Central memory CD8-positive, alpha-beta T cell (primary cell): Measurements from ENCODE around the gene HNRNPC.
"Not testable (repeated sequence)": the region's sequence is repeated elsewhere in the genome, so short reads cannot be mapped to it uniquely, and the experiment has no call there.

Experiments
- ATAC-seq: fragments of 150-1000 bp; cut with Tn5 transposase; replicated peaks from 2 replicates; pipeline ENCODE4 v1.10.0; 2022; ENCODE audit warnings: mild to moderate bottlenecking, moderate FRiP score, moderate number of reproducible peaks; ENCODE audit not compliant: poor library complexity, severe bottlenecking; ENCODE audit errors: extremely low read depth
- DNase-seq, 2 donors: peaks; one replicate each; pipeline ENCODE4 v3.0.0; 2021; ENCODE audit warnings: low spot score in 2 of 2
- H3K27ac Mint-ChIP-seq: one replicate; pipeline ENCODE4 v1.8.0; 2022; ENCODE audit warnings: low read depth, mild to moderate bottlenecking, moderate library complexity, mixed read lengths
- H3K27me3 Mint-ChIP-seq: one replicate; pipeline ENCODE4 v1.8.0; 2022; ENCODE audit warnings: mixed read lengths
- H3K36me3 Mint-ChIP-seq: one replicate; pipeline ENCODE4 v1.8.0; 2022; ENCODE audit warnings: mild to moderate bottlenecking, moderate library complexity, mixed read lengths; ENCODE audit not compliant: insufficient read depth
- H3K4me1 Mint-ChIP-seq: one replicate; pipeline ENCODE4 v1.8.0; 2022; ENCODE audit warnings: mixed read lengths
- H3K4me3 Mint-ChIP-seq: one replicate; pipeline ENCODE4 v1.8.0; 2022; ENCODE audit warnings: mild to moderate bottlenecking, moderate library complexity, mixed read lengths
- H3K9me3 Mint-ChIP-seq: one replicate; pipeline ENCODE4 v1.8.0; 2022; ENCODE audit warnings: mixed read lengths

The HNRNPC gene

GRCh38 chr14:21267431-21267845 is 1.8 kb downstream of the HNRNPC start:
- H3K36me3 Mint-ChIP-seq, result peaks cover 71% of the 10 kb centered on the region
- ATAC-seq (no peak), DNase-seq (no peak)
- H3K9me3 Mint-ChIP-seq, result no peaks in the 10 kb centered on the region
- peak overlapping the region; percentile 100 for H3K27ac Mint-ChIP-seq
- H3K27me3 Mint-ChIP-seq, result no peaks in the 10 kb centered on the region
- H3K4me3 Mint-ChIP-seq, result peak overlapping the region; percentile 99
- H3K4me1 Mint-ChIP-seq, result peaks cover 61% of the 10 kb centered on the region

- no peaks in the 10 kb centered on the region for H3K9me3 Mint-ChIP-seq
- peaks cover 93% of the 10 kb centered on the region for H3K36me3 Mint-ChIP-seq
- DNase-seq (no peak), ATAC-seq (peak; percentile 72)
- H3K4me3 Mint-ChIP-seq, result peak overlapping the region; percentile 99
- H3K4me1 Mint-ChIP-seq, result peaks cover 74% of the 10 kb centered on the region
- no peaks in the 10 kb centered on the region for H3K27me3 Mint-ChIP-seq
- peak overlapping the region; percentile 70 for H3K27ac Mint-ChIP-seq
Measured at GRCh38 chr14:21264025-21264801, 5.0 kb downstream of the HNRNPC start.

- DNase-seq (no peak), ATAC-seq (no peak)
- peaks cover 79% of the 10 kb centered on the region for H3K4me1 Mint-ChIP-seq
- no peaks in the 10 kb centered on the region for H3K27me3 Mint-ChIP-seq
- peak overlapping the region; percentile 99 for H3K4me3 Mint-ChIP-seq
- H3K36me3 Mint-ChIP-seq, result peaks cover 94% of the 10 kb centered on the region
- peak overlapping the region; percentile 70 for H3K27ac Mint-ChIP-seq
- no peaks in the 10 kb centered on the region for H3K9me3 Mint-ChIP-seq
Measured at GRCh38 chr14:21263284-21264024, 5.8 kb downstream of the HNRNPC start.

- Mint-ChIP-seq H3K36me3 (peaks cover 93% of the 10 kb centered on the region), H3K4me1 (peaks cover 83% of the 10 kb centered on the region), H3K27me3 (no peaks in the 10 kb centered on the region), H3K9me3 (no peaks in the 10 kb centered on the region), H3K27ac (peak overlapping the region; percentile 71), H3K4me3 (peak overlapping the region; percentile 99)
- no peak for DNase-seq
- ATAC-seq, result no peak
Measured at GRCh38 chr14:21262410-21262809, 6.8 kb downstream of the HNRNPC start.

- ATAC-seq (no peak), DNase-seq (no peak)
- Mint-ChIP-seq H3K27ac (peak overlapping the region; percentile 81), H3K36me3 (peaks cover 94% of the 10 kb centered on the region), H3K4me3 (peak overlapping the region; percentile 76), H3K27me3 (no peaks in the 10 kb centered on the region), H3K4me1 (peaks cover 85% of the 10 kb centered on the region), H3K9me3 (no peaks in the 10 kb centered on the region)
Measured at GRCh38 chr14:21261824-21262223, 7.4 kb downstream of the HNRNPC start.

GRCh38 chr14:21258889-21259787 is 10.1 kb downstream of the HNRNPC start:
- Mint-ChIP-seq H3K36me3 (peaks cover 93% of the 10 kb centered on the region), H3K27me3 (no peaks in the 10 kb centered on the region), H3K4me1 (peaks cover 81% of the 10 kb centered on the region), H3K27ac (peak overlapping the region; percentile 85), H3K4me3 (peak overlapping the region; percentile 76), H3K9me3 (no peaks in the 10 kb centered on the region)
- ATAC-seq (no peak), DNase-seq (no peak)

GRCh38 chr14:21258005-21258888 is 11.0 kb downstream of the HNRNPC start:
- Mint-ChIP-seq H3K36me3 (peaks cover 92% of the 10 kb centered on the region), H3K4me1 (peaks cover 72% of the 10 kb centered on the region), H3K9me3 (no peaks in the 10 kb centered on the region), H3K4me3 (peak overlapping the region; percentile 76), H3K27me3 (no peaks in the 10 kb centered on the region), H3K27ac (peak overlapping the region; percentile 85)
- no peak for DNase-seq
- ATAC-seq, result no peak

DNA sequence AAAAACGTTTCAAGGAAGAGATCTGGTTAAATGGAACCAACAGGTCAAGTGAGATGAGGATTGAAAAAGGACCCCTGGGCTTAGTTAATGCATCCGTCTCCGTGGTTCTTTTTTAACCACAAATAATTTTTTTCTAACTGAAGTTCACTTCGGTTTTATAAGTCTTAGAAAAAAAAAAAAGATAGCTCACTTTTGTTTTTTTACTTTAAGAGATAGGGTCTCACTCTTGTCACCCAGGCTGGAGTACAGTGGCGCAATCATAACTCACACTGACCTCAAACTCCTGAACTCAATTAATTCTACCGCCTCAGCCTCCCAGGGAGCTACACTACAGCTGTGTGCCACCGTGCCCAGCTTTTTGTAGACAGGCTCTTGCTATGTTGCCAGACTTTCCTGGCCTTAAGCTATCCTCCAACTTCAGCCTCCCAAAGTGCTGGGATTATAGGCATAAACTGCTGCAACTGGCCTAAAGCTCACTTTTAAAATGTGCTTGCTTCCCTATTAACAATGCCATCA is 11.8 kb downstream of the HNRNPC start:
- peak overlapping the region; percentile 76 for H3K4me3 Mint-ChIP-seq
- DNase-seq, result no peak
- peaks cover 92% of the 10 kb centered on the region for H3K36me3 Mint-ChIP-seq

DNA sequence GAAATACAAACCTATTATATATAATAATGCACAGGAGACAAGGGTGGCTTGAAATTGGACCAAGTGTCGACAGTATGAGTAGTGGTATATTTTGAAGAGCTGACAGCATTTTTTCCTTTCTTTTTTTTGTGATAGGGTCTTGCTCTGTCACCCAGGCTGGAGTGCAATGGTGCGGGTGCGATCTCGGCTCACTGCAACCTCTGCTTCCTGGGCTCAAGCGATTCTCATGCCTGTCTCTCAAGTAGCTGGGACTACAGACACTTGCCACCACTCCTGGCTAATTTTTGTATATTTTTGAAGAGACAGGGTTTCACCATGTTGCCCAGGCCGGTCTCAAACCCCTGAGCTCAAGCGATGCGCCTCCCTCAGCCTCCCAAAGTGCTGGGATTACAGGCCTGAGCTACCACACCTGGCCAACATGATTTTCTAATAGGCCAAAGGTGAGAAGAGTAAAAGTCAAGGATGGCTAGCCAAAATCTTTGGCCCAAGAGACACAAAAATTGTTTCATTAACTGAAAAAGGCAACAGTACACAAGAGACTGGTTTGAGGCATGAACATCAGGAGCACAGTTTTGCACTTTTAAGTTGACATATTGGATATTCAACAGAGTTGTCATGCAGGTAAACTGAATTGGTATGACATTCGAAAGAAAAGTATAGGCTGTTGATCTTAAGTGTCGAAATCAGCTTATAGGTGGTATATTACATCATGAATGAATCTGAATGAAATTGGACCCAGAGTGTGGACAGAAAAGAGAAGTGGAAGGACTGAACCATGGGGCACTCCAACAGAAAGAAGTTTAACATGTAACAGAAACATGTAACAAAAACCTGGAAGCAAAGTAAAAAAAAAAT is 12.5 kb downstream of the HNRNPC start:
- Mint-ChIP-seq H3K4me3 (peak overlapping the region; percentile 76), H3K4me1 (peaks cover 63% of the 10 kb centered on the region), H3K27ac (peak overlapping the region; percentile 85), H3K27me3 (no peaks in the 10 kb centered on the region), H3K9me3 (no peaks in the 10 kb centered on the region), H3K36me3 (peaks cover 91% of the 10 kb centered on the region)
- DNase-seq (no peak), ATAC-seq (no peak)

More for the DNA sequence above, 11.8 kb downstream of the HNRNPC start:
- Mint-ChIP-seq H3K9me3 (no peaks in the 10 kb centered on the region), H3K4me1 (peaks cover 64% of the 10 kb centered on the region), H3K27ac (peak overlapping the region; percentile 85), H3K27me3 (no peaks in the 10 kb centered on the region)
- ATAC-seq, result no peak

DNA sequence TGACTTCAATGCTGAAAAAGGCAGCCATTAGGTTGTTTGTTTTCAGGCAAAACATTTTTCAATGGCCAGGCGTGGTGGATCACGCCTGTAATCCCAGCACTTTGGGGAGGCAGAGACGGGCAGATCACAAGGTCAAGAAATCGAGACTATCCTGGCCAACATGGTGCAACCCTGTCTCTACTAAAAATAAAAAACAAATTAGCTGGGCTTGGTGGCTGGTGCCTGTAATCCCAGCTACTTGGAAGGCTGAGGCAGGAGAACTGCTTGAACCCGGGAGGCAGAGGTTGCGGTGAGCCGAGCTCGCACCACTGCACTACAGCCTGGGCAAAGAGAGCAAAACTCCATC is 13.2 kb downstream of the HNRNPC start:
- H3K9me3 Mint-ChIP-seq, H3K27me3 Mint-ChIP-seq, ATAC-seq, DNase-seq: not testable (repeated sequence)
- H3K36me3 Mint-ChIP-seq, result peaks cover 91% of the 10 kb centered on the region
- H3K27ac Mint-ChIP-seq, result peak overlapping the region; percentile 85
- peak overlapping the region; percentile 76 for H3K4me3 Mint-ChIP-seq
- peaks cover 57% of the 10 kb centered on the region for H3K4me1 Mint-ChIP-seq
